Stimulated activated CD8-positive, alpha-beta memory T cell treated with anti-CD3 and anti-CD28 coated beads, Interleukin-4, amount 100 ng/mL, for 24 hours (primary cell): ENCODE data around the gene HOXC13.

Source experiments
- DNase-seq: peaks from one replicate; pipeline ENCODE4 v3.0.0-alpha.2; 2020; ENCODE audit warnings: low read depth

The HOXC13 gene

GRCh38 chr12:53971129-53971528, 32.5 kb downstream of the HOXC13 start:
- DNase-seq: no peak

GRCh38 chr12:53971686-53972085, 33.1 kb downstream of the HOXC13 start:
- DNase-seq: no peak

- no peak for DNase-seq
Observed at GRCh38 chr12:53972152-53972702, 33.6 kb downstream of the HOXC13 start.

- DNase-seq: no peak
Observed at GRCh38 chr12:53972722-53973235, 34.1 kb downstream of the HOXC13 start, which contains the start of gene HOXC11. Gene HOXC11, plus strand, starts transcription at chr12:53973126. Its CDS starts 116 bp downstream, at chr12:53973242.

GRCh38 chr12:53973236-53974042, 34.8 kb downstream of the HOXC13 start:
- no peak for DNase-seq

GRCh38 chr12:53974084-53975063, 35.7 kb downstream of the HOXC13 start, which contains the start of gene HOTAIR:
Gene HOTAIR, minus strand, starts transcription at chr12:53974954.
- DNase-seq: no peak

- DNase-seq: no peak
Observed at GRCh38 chr12:53975064-53975471, 36.4 kb downstream of the HOXC13 start.

GRCh38 chr12:53975479-53976152, 37.0 kb downstream of the HOXC13 start:
- no peak for DNase-seq

- DNase-seq: no peak
Observed at GRCh38 chr12:53976172-53976822, 37.7 kb downstream of the HOXC13 start.

GRCh38 chr12:53976823-53977595, 38.4 kb downstream of the HOXC13 start:
- DNase-seq: no peak

- no peak for DNase-seq
Observed at GRCh38 chr12:53977596-53978445, 39.2 kb downstream of the HOXC13 start.

GRCh38 chr12:53978477-53979356, 40.1 kb downstream of the HOXC13 start:
- DNase-seq: no peak

- no peak for DNase-seq
Observed at GRCh38 chr12:53980104-53980801, 41.6 kb downstream of the HOXC13 start.

GRCh38 chr12:53980802-53981496, 42.3 kb downstream of the HOXC13 start:
- DNase-seq: no peak

GRCh38 chr12:53981634-53982565, 43.3 kb downstream of the HOXC13 start:
- DNase-seq: no peak
